ENCODE data around the gene CTAGE15. TPM values are rescaled to one million over a fixed set of nuclear protein-coding genes. Genes with fewer than 3 reads are reported as not detected.
A peak's percentile ranks its signal among the peaks of the same experiment; 100 is the strongest.
"Not testable (repeated sequence)": the region's sequence is repeated elsewhere in the genome, so short reads cannot be mapped to it uniquely, and the experiment has no call there.

Gene CTAGE15
- total and polyA plus RNA-seq, 7 donors, result 0.55 to 1.3 (median 0.63) TPM; not detected in 4

DNA sequence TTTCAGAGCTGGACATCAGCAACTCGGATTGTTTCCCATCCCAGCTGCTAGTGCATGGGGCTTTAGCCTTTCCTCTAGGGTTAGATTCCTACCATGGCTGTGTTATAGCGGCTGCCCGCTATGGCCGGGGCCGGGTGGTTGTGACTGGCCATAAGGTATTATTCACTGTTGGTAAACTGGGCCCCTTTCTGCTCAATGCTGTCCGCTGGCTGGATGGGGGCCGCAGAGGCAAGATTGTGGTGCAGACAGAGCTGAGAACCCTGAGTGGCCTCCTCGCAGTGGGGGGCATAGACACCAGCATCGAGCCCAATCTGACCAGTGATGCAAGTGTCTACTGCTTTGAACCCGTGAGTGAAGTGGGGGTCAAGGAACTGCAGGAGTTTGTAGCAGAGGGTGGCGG, 26.5 kb downstream of the CTAGE15 start:
- H3K27ac ChIP-seq; H3K4me1 ChIP-seq; H3K27me3 ChIP-seq; H3K36me3 ChIP-seq; intact Hi-C loops (cut with DNase I); H3K4me3 ChIP-seq; H3K9me3 ChIP-seq: not testable (repeated sequence)
- DNase-seq, result peak; percentile 28
- WGBS, 2 donors, result 95% methylated on average over 4 of the region's 11 CpGs

DNA sequence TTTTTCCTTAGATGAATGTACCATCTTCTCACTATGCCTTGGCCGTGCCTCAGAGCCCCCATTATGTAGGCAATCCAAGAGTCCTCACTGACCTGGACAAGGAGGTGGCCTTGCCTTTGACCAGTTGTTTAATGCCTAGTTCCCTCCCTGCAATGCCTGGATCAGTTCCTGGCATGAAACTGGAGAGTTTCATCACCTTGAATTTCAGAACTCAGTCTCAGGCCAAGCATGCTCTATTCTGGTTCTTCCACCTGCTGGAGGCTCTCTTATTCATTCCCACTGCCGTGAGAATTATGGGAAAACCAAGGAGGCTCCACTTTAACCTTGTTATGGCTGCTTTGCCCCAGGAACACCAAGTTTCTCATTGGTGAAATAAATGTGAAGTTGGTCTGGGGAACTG, 31.9 kb downstream of the CTAGE15 start:
- H3K27me3 ChIP-seq; H3K9me3 ChIP-seq; H3K4me1 ChIP-seq; H3K27ac ChIP-seq; H3K36me3 ChIP-seq; H3K4me3 ChIP-seq; intact Hi-C loops (cut with DNase I); DNase-seq: not testable (repeated sequence)
- WGBS, 2 donors, result no CpG with 5 or more reads among the region's 2 CpGs

DNA sequence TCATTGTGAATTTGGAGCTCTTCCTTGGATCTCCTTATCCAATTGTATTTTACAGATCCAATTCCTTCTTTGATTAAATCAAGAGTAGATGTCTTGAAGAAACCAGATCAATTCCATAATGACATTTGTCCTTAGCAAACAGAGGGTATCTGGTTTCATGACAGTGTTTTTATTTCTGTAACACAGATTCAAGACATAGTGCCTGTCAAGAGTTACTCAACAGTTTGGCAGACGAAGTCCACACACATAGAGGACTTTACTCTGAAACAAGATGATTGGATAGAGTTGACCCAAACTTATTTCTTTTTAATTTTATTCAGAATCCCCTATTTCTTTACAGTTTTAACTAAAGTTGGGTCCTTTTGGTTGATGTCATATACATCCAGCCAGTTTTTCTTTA, 34.5 kb downstream of the CTAGE15 start:
- no CpG with 5 or more reads among the region's 1 CpG for WGBS, 2 donors
- intact Hi-C loops (cut with DNase I); H3K27ac ChIP-seq: not testable (repeated sequence)

DNA sequence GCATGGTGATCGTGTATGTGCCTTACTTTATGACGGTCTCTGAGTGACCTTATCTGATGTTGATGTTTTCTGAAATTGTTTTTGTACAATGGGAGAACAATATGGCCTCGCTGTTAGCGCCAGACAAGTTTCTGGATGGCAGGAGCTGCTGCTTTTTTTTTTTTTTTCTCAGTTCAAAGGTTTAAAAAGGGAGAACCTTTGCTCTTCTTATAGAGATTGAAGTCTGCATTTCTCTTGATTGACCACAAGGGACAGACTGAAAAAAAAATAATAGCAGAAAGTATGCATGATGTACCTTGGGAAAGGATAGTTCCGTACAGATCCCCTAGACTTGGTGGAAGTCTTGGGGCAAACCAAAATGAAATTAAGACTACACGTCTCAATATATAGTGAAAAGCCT, 43.9 kb downstream of the CTAGE15 start:
- intact Hi-C loops (cut with DNase I); H3K36me3 ChIP-seq; H3K9me3 ChIP-seq; H3K27me3 ChIP-seq; H3K4me3 ChIP-seq; H3K4me1 ChIP-seq; H3K27ac ChIP-seq; DNase-seq: not testable (repeated sequence)
- 33 to 86% methylated on average over 2 to 3 of the region's 6 CpGs for WGBS, 2 donors

More for the DNA sequence above, 34.5 kb downstream of the CTAGE15 start:
- not testable (repeated sequence) for H3K27me3 ChIP-seq, H3K9me3 ChIP-seq, H3K36me3 ChIP-seq, DNase-seq, H3K4me3 ChIP-seq, H3K4me1 ChIP-seq

DNA sequence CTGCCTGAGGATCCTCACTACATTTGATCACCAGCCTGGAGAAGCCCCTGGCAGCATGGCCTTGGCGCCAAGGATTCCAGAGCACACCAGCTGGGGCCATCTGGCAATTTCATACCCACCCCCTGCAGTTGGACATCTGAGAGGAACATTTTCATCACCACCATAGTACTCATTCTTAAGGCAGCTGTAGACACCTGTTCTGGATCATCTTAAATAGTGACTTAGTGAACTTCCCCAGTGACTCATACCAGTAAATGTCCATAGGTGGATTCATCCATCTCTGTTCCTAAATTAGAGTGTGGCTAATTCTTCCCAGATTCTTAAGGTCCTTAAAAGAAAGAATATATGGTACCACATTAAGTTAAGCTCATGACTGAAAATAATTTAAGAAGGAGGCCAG, 45.6 kb downstream of the CTAGE15 start:
- no CpG with 5 or more reads among the region's 1 CpG for WGBS, 2 donors
- H3K27me3 ChIP-seq; H3K9me3 ChIP-seq; H3K4me1 ChIP-seq; intact Hi-C loops (cut with DNase I); H3K36me3 ChIP-seq; H3K4me3 ChIP-seq; DNase-seq; H3K27ac ChIP-seq: not testable (repeated sequence)

DNA sequence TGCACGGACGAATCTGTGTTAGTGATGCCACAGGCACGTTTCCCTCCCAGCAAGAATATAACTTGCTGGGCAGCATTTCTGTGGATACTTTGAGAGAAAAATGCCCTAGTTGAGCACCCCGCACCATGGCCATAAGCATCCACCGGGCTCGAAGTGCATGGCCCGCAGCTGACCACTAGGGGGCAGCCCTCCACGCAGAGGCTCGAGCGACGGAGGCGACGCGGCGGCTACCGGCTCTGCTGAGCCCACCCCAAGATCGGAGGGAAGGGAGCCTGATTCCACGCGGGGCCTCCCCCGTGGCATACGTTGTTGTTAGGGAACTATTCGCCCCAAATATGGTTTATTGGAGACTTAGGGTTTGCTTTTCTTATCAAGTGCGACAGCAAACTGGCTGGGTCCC, 48.5 kb downstream of the CTAGE15 start:
- intact Hi-C loops (cut with DNase I); H3K36me3 ChIP-seq; H3K27ac ChIP-seq; DNase-seq; H3K27me3 ChIP-seq; H3K9me3 ChIP-seq; H3K4me1 ChIP-seq: not testable (repeated sequence)
- TF ChIP-seq, protein P1, sequence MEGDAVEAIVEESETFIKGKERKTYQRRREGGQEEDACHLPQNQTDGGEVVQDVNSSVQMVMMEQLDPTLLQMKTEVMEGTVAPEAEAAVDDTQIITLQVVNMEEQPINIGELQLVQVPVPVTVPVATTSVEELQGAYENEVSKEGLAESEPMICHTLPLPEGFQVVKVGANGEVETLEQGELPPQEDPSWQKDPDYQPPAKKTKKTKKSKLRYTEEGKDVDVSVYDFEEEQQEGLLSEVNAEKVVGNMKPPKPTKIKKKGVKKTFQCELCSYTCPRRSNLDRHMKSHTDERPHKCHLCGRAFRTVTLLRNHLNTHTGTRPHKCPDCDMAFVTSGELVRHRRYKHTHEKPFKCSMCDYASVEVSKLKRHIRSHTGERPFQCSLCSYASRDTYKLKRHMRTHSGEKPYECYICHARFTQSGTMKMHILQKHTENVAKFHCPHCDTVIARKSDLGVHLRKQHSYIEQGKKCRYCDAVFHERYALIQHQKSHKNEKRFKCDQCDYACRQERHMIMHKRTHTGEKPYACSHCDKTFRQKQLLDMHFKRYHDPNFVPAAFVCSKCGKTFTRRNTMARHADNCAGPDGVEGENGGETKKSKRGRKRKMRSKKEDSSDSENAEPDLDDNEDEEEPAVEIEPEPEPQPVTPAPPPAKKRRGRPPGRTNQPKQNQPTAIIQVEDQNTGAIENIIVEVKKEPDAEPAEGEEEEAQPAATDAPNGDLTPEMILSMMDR (IDR thresholded peaks at IDR 0.05), result peak in 1 of 4 experiments; percentile 22
- peak overlapping the region in 1 of 4 donors; percentile 33 for H3K4me3 ChIP-seq
- no CpG with 5 or more reads among the region's 23 CpGs for WGBS, 2 donors

DNA sequence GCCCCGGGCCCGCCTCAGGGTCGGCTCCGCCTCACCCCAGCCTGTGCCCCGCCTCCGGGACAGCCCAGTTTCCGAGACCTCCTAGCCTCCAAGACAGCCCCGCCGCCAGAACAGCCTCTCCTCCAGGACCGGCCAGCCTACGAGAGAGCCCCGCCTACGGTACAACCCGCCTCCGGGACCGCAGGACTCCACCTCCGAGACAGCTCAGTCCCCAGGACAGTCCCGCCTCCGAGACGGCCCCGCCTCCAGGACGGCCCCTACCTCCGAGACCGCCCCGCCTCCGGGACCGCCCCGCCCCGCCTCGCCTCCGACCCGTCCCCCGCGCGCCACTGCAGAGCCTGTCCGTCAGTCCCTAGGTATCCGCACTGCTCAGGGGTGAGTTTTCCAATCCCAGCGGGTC, 49.0 kb downstream of the CTAGE15 start, which contains the start of gene TCAF2:
Gene TCAF2, plus strand, starts transcription at position 329 of the 400 bp plus-strand sequence.
- WGBS, 2 donors, result 0% methylated on average over 20 of the region's 38 CpGs; no CpG with 5 or more reads in 1 of the 2 donors
- H3K27me3 ChIP-seq; intact Hi-C loops (cut with DNase I); DNase-seq; H3K36me3 ChIP-seq; H3K27ac ChIP-seq; H3K9me3 ChIP-seq; H3K4me1 ChIP-seq: not testable (repeated sequence)
- peak within 1 kb of the TSS in 3 of 4 donors; percentile 32 to 45 (median 34) for H3K4me3 ChIP-seq

DNA sequence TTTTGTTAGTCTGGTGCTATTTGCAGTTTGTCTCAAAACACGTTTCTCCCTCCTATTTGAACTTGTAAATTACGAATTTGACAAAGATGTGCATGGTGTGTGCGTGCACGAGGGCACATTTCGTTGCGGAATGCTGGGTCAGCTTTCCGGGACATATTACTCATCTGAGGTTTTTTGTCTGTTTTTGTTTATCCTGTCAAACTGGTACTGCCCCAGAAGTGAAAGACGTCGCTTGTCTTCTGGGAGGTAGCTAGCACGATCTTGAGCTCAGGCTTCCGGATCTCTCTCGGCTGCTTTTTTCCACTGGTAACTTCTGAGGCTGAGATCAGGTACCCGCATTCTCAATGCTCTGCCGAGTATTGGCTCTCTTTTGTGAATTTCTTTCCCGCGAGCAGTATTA, 49.6 kb downstream of the CTAGE15 start:
- H3K27ac ChIP-seq; H3K36me3 ChIP-seq; H3K27me3 ChIP-seq; DNase-seq; H3K9me3 ChIP-seq; intact Hi-C loops (cut with DNase I); H3K4me1 ChIP-seq: not testable (repeated sequence)
- peak overlapping the region in 2 of 4 donors; percentile 32 to 34 for H3K4me3 ChIP-seq
- no CpG with 5 or more reads among the region's 16 CpGs for WGBS, 2 donors

DNA sequence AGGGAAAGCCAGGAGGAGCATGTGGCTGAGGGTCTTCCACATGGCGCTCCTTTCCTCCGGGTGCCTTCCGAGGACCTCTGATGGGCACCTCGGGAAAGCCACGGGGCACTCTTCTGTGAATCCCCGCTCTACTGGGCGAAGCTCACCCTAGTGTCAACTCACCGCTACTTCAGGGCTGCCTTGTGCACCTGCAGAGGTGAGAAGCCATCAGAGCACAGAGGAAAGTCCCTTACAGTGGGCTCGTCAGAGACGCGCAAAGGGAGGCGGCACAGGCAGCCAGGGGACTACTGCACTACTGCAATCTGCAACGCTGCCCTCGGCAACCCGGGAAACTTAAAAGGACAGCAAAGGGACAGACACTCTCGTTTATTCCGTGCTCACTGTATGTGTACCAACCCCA, 50.5 kb downstream of the CTAGE15 start:
- DNase-seq; intact Hi-C loops (cut with DNase I); H3K27ac ChIP-seq; H3K4me3 ChIP-seq; H3K4me1 ChIP-seq; H3K9me3 ChIP-seq; H3K27me3 ChIP-seq; H3K36me3 ChIP-seq: not testable (repeated sequence)
- WGBS, 2 donors, result no CpG with 5 or more reads among the region's 17 CpGs

Small RNAs within 50 kb of the gene (small RNA-seq; reads per million reads assigned to genes)
- gene AC073264.2, result 0 reads per million in 3 donors
- 0 reads per million in 3 donors for gene RNU6-162P

Other genes starting within 250 kb of the CTAGE15 start
- 10 to 100 TPM in 1 of 4 donors, 1 to 10 TPM in 3; 6.4 to 15.7 (median 6.8) TPM for gene FAM131B, start 209.1 kb upstream of the CTAGE15 start, total RNA-seq
- gene FAM131B, start 209.1 kb upstream of the CTAGE15 start, polyA plus RNA-seq, result 1 to 10 TPM in 1 of 3 donors, under 1 TPM in 2; under 0.01 to 2.0 (median under 0.01) TPM
- 100 to 1,000 TPM in 2 of 4 donors, 10 to 100 TPM in 2; 67.3 to 218 (median 120) TPM for gene ZYX, start 190.5 kb upstream of the CTAGE15 start, total RNA-seq
- gene ZYX, start 190.5 kb upstream of the CTAGE15 start, polyA plus RNA-seq, result 10 to 100 TPM; 34.4 to 91.3 (median 46.8) TPM
- 1 to 10 TPM in 1 of 4 donors, under 1 TPM in 1, not detected in 2; 0.14 to 1.5 TPM for gene EPHA1, start 162.9 kb upstream of the CTAGE15 start, total RNA-seq
- gene EPHA1, start 162.9 kb upstream of the CTAGE15 start, polyA plus RNA-seq, result 10 to 100 TPM in 1 of 3 donors, 1 to 10 TPM in 1, under 1 TPM in 1; 0.92 to 10.2 (median 4.2) TPM
- not detected for gene TAS2R60, start 128.3 kb upstream of the CTAGE15 start, total RNA-seq
- not detected for gene TAS2R60, start 128.3 kb upstream of the CTAGE15 start, polyA plus RNA-seq
- 1 to 10 TPM in 1 of 4 donors, not detected in 3; 1.6 TPM for gene TAS2R41, start 93.9 kb upstream of the CTAGE15 start, total RNA-seq
- gene TAS2R41, start 93.9 kb upstream of the CTAGE15 start, polyA plus RNA-seq, result not detected
- 1 to 10 TPM in 2 of 4 donors, under 1 TPM in 2; 0.82 to 2.9 (median 1.5) TPM for gene TCAF2, start 49.2 kb downstream of the CTAGE15 start, total RNA-seq
- 1 to 10 TPM in 2 of 3 donors, under 1 TPM in 1; 0.92 to 3.2 (median 1.2) TPM for gene TCAF2, start 49.2 kb downstream of the CTAGE15 start, polyA plus RNA-seq
- gene CTAGE6, start 185.9 kb downstream of the CTAGE15 start, total RNA-seq, result under 1 TPM in 2 of 4 donors, not detected in 2; 0.36 to 0.54 TPM
- gene CTAGE6, start 185.9 kb downstream of the CTAGE15 start, polyA plus RNA-seq, result under 1 TPM in 2 of 3 donors, not detected in 1; 0.06 to 0.46 TPM